NK-92 (cell line): Measurements from ENCODE around the gene FBN3.
"Not testable (repeated sequence)": the region's sequence is repeated elsewhere in the genome, so short reads cannot be mapped to it uniquely, and the experiment has no call there.

Experiments
- DNase-seq: peaks from one replicate; lab custom pipeline; 2025; ENCODE audit not compliant: unreplicated experiment; lab: John Stamatoyannopoulos, UW

Gene FBN3

DNA sequence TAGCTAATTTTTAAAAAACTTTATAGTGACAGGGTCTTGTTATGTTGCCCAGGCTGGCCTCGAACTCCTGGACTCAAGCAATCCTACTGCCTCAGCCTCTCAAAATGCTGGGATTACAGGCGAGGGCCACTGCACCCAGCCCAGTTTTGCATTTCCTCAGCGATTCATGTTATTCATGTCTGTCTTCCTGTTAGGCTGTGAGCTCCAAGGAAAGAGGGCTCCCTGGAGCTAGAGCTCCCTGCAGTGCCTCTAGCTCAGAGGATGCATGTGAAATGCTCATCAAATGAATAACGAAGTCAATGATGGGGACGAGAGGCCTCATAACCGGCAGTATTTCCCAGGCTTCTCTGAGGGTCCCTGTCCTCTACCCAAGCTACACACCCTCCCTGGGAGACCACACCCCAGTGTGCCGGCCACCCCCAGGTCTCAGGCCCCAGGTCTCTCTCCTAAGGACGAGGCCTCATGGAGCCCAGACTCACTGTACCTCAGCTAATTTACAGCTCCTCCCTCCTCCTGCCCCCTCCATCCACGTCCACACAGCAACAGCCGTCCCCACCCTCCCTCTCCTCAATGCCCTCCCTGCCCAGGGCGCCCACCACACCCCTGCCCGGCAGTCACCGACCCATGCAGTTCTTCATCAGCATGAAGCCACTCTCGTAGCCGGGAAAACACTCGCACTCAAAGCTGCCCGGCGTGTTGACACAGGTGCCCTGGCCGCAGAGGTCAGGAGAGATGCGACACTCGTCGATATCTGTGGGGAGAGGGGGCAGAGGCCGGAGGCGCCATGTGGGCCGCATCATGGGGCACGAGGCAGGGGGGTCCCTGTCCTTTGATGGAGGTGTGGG lies 28.5 kb downstream of the FBN3 start:
- DNase-seq, result no peak

DNA sequence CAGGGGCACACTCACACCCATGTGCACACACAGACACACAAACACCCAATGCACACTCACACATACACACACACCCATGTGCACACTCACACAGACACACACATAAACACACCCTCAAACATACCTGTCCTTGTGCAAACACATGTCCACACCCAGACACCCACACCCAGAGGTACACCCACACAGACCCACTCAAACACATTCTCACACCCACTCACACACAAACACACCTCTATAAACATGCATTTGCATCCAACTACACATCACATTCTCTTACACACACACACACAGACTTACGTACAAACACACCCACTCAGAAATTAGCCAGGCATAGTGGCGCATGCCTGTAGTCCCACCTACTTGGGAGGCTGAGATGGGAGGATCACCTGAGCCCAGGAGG lies 31.4 kb downstream of the FBN3 start:
- no peak for DNase-seq

DNA sequence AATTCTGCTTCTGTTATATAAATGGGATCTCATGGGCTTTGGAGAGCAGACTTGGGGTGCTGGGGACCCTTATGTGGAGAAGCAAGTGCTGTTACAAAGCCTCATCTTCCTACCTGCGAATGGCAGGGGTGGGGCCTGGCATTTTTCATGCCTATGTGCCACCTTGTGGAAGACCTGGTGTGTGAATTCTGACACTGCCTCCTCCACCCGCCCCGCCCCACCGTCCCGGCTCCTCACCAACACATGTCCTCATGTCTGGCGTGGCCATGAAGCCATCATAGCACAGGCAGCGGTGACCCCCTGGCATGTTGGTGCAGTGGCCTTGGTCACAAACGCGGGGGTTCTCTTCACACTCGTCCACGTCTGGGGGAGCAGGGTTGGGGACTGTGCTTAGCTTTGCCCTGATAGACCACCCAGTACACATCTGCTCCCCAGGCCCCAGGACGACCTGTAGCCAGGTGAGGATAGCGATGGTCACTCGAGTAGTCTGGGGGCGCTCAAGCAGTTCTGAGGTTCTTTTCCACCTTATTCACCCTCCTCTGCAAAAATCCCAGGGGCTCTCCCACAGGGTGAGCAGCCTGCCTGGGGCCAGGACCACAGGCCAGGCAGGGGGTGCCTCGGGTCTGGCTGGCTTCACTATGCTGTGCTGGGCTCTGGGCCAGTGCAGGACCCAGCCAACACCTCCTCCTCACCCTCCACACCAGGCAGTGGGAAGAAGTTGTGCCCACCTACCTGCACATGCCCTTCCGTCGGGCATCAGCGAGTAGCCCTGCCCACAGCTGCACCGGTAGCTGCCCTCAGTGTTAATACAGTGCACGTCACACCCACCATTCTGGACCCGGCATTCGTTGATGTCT lies 32.7 kb downstream of the FBN3 start:
- no peak for DNase-seq

DNA sequence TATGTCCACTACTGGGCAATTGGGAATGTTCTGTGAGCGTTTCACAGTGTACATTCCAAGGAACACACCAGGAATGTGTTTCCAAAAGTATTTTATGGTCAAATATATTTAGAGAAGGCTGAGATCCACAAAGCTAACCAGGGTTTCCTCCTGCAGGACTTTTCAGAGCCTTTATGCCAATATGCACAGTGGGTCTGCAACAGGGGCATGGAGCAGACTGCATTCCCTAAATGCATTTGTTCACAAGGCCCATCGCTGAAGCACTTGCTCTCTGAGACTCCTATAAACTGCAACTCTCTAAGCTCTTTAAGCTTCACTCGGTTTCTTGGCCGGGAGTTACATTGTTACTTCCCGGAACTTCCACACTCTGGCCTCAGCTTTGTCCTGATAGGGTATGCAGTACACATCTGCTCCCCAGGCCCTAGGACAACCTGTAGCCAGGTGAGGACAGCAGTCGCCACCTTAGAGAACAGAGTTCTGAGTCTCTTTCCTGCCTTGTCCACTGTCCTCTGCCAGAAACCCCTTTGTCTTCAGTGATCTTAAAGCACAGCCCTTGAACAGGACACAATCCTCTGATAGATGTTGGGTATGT lies 33.5 kb downstream of the FBN3 start:
- DNase-seq, result no peak

DNA sequence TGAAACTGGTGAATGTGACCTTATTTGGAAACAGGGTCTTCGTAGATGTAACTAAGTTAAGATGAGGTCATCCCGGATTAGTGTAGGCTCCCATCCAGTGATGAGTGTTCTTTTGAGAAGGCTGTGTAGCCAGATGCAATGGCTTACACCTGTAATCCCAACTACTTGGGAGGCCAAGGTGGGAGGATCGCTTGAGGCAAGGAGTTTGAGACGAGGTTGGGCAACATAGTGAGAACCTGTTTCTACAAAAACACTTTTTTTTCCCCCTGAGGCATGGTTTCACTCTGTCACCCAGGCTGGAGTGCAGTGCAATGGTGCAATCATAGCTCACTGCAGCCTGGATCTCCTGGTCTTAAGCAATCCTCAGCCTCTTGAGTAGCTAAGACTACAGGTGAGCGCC lies 36.4 kb downstream of the FBN3 start:
- DNase-seq, result no peak

DNA sequence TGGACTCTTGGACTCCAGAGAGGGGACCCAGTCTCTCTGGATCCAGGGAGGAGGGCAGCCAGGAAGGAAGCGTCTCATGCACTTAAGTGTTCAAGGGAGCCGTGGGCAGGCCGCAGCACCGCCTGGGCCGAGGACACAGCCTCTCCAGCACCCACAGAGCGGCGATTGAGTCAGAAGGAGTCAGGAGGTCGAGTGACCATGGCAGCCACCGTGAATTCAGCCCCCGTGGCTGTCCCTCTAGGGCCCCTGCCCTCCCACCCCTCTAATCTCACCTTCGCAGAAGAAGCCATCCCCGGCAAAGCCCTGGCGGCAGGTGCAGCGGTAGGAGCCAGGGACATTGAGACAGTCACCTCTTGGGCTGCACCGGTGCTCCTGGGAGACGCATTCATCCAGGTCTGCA lies 38.0 kb downstream of the FBN3 start:
- no peak for DNase-seq

DNA sequence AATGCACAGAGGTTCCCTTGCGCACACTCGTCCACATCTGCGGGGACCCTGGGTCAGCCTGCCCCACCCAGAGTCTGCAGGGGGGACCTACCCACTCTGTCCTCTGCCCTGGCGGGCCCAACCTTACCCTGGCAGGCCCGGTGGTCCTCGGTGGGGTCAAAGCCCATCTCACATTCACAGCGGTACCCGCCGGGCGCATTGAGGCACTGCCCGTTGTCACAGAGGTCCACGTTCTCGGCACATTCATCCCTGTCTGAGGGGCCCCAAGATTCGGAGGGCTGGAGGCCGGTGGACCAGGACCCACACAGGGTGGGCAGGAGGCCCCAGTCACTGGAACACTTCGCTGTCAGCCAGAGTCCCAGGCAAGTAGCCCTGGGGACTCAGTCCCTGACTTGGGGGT lies 38.5 kb downstream of the FBN3 start:
- no peak for DNase-seq

DNA sequence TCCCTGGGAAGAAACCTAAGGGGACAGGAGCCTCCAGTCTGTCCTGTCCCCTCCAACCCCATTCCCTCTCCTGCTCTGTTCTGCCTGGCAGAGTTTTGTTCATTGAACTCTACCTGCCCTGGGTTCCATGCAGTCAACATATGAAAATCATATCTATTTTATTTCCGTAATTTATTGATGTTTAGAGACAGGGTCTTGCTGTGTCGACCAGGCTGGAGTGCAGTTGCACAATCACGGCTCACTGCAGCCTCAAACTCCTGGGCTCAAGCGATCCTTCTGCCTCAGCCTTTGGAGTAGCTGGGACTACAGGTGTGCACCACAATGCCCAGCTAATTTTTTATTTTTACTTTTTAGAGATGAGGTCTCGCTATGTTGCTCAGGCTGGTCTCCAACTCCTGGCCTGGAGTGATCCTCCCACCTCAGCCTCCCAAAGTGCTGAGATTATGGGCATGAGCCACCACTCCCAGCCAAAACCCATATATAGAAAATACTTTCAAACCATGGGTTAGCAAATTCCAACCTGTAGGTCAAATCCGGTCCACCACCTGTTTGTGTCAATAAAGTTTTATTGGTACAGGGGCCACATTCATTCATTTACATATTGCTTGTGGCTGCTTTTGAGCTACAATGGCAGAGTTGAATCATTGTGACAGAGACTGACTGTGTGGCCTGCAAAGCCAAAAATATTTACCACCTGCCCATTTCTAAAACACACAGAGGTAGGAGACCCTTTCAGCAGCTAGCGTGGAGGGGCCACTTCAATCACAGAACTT lies 39.3 kb downstream of the FBN3 start:
- DNase-seq, result no peak

DNA sequence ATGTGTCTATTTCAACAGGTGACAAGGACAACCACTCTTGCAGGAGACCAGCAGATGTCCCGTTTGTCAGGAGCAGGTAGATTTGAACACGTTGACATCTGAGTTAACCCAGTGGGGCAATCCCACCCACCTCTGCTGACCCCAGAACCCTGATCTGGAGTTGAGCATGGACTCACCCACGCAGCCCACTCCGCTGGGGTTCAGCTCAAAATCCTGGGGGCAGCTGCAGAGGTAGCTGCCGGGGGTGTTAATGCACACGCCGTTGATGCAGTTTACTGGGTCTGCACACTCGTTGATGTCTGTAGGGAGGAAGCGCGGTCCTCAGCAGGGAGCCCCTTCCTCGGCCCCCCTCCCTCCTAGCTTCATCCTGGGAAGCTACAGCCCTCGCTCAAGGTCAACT lies 39.9 kb downstream of the FBN3 start:
- no peak for DNase-seq

DNA sequence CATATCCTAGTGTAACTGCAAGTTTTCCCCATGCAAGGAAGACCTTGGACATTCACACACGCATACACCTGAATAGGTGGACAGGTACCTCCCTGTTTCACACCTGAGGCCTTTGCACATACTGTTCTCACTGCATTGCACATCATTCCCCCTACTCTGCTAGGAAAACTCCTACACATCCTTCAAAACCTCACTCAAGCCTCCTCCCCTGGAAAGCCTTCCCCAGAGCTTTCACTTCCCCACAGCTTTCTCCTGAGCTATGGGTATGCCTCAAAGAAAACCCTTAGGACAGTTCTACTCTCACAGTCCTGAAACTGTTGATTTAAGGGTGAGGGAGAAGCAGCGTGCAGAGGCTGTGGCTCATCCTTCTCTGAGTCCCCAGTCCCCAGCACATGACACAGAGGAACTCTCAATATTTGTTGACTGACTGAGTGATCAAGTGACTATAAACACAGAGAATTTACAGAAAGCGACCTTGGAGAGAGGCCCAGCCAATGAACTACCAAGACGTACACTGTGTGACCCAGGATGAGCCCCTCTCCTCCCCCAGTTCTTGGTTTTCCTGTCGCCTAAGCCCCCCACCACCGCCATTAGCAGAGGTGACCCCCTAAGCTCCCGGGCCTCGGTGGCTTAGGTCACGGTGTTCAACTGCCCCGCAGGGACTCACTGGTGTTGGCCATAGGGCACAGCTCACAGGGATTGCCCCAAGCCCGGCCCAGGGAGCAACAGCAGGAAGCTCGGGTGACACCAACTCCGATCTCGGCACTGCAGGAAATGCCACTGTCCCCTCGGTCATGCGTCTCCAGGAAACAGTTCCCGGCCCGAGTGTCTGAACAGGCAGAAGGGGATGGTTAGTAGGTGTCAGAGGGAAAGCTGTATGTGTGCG lies 40.6 kb downstream of the FBN3 start:
- DNase-seq, result no peak

DNA sequence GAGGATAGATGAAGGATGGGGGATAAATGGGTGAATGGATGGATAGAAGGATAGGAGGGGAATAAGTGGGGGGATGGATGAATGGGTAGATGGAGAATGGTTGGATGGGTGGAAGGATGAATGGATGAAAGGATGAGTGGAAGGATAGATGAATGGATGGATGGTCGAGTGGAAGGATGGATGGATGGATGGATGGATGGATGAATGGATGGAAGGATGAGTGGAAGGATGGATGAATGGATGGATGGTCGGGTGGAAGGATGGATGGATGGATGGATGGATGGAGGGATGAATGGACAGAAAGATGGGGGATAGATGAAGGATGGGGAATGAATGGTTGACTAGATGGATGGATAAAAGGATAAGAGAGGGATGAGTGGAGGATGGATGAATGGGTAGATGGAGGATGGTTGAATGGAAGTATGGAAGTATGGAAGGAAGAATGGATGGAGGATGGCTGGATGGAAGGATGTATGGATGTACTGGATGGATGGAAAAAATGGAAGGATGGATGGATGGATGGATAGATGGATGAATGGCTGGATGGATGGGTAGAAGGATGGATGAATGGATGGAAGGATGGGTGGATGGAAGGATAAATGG lies 42.0 kb downstream of the FBN3 start:
- DNase-seq, result no peak

DNA sequence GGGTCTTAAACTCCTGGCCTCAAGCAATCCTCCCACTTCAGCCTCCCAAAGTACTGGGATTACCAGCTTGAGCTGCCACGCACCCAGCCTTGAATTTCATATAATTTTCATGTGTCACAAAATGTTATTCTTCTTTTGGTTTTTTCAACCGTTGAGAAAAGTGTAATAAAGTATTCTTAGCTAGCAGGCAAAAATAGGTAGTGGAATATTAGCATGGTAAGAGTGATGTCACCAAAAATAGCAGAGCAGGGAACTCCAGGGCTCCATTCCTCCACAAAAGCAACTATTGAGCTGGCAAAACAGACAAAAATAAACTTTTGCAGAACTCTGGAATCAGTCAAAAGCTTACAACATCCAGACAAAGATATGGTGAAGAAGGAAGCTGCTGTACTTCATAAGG lies 43.9 kb downstream of the FBN3 start:
- no peak for DNase-seq

DNA sequence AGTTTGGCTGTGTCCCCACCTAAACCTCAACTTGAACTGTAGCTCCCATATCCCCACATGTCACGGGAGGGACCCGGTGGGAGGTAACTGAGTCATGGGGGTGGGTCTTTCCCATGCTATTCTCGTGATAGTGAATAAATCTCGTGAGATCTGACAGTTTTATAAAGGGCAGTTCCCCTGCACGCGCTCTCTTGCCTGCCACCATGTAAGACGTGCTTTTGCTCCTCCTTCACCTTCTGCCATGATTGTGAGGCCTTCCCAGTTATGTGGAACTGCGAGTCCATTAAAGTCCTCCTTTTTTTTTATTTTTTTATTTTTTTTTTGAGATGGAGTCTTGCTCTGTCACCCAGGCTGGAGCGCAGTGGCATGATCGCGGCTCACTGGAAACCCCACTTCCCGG lies 47.5 kb downstream of the FBN3 start:
- DNase-seq, result not testable (repeated sequence)

DNA sequence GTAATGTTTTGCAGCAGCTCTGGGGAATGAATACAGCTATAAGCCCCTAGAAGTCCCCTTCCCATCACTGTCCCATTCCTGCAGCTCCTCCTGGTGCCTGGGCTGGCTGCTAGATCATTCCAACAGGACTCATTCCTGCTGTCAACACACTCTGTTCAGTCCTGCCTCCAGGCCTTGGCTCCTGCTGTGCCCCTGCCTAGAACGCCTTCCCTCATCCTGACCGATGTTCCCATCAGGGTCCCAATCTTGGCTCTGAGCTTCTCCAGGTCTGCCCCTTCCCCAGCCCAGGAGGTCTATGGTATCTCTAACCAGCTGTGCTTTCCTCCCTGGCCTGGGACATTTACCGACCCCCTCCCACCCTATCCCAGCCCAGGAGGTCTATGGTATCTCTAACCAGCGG lies 48.1 kb downstream of the FBN3 start:
- DNase-seq, result no peak

DNA sequence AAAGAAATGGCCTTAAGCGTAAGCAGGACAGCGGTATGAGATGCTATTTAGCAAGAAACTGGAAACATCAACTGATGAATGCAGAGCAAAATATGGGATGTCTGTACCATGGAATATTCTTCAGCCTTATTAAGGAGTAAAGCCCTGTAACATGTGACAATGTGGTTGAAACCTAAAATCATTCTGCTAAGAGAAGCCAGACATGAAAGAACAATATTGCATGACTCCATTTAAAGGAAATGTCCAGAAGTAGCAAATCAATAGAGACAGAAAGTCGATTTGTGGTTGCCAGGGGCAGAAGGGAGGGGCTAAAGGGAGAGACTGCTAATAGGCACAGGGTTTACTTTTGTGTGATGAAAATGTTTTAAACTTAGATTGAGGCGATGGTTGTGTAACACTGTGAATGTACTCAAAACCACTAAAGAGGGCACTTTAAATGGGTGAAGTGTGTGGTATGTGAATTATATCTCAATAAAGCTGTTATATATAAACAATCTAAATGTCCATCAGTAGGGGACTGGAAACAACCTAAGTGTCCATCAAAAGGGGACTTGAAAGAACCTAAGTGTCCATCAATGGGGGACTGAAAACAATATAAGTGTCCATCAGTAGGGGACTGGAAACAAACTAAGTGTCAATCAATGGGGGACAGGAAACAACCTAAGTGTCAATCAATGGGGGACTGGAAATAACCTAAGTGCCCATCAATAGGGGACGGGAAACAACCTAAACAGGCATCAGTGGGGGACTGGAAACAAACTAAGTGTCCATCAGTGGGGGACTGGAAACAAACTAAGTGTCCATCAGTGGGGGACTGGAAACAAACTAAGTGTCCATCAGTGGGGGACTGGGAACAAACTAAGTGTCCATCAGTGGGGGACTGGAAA lies 51.5 kb downstream of the FBN3 start:
- no peak for DNase-seq

DNA sequence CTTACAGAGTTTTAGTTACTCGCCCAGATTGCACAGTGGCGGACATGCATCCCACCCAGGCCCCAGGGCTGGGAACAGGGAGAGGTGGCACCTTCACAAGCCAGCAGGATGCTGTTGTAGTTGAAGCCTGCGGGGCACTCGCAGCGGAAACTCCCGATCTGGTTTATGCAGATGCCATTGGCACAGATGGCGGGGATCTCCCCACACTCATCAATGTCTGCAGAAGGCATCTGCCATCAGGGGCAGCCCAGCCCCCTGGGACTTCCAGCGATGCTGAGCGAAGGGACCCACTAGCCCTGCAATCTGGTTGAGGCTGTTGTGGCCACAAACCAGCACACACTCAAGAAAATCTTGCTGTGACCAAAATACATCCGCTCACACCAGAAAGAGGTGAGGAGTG lies 52.2 kb downstream of the FBN3 start:
- no peak for DNase-seq

DNA sequence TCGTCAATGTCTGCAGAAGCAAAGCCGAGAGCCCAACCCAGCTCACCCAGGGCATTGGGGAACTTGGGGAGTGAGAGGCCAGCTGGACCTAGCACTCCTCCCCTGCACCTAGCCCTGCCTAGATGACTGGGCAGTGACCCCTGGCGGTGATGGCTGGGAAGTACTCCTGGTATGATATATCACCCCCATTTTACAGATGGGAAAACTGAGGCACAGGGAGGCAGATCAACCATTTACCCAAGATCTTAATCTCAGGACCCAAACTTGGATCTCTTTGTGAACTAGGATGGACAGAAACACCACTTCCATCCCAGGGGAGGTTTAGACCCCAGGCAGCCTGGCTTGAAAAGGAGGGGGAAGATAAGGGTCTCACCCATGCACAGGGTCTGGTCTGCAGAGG lies 53.3 kb downstream of the FBN3 start:
- DNase-seq, result no peak

DNA sequence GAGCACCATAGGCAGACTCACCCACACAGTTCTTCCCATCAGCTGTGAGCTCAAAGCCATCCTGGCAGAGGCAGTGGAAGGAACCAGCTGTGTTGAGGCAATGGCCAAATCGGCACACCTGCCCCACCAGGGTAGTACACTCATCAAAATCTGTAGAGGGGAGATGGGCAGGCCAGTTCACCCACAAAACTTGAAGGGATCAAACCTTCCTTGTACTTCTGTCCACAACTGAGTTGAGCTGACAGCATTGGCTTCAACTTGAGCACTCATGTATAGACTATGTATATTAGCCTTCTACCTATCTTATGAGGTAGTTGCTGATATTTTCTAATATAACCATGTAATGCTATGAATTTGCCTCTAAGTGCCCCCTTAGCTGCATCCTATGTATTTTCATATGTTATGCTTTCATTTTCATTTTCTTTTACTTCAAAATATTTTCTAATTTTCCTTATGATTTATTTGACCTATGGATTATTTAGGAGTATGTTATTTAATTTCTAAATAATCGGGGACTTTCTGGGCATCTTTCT lies 54.0 kb downstream of the FBN3 start:
- DNase-seq, result no peak

DNA sequence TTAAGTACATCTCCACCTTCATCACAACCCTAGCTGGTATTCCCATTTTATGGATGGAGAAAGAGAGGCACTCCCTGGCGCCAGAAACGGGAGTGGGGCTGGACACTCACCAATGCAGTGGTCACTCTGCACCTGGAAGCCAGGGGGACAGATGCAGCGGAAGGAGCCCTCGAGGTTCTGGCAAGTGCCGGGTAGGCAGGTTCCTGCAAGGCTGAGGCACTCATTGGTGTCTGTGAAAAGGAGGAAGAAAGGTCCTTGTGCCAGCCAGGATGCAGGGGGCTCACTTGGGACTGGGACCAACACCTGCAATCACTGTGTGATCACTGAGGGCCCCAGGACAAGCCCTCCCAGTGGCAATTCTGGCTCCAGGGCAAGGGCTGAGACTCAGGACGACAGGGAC lies 55.1 kb downstream of the FBN3 start:
- no peak for DNase-seq
